ENCODE results near the gene CNTN4.
"Not testable (repeated sequence)": the region's sequence is repeated elsewhere in the genome, so short reads cannot be mapped to it uniquely, and the experiment has no call there.

The CNTN4 gene

DNA sequence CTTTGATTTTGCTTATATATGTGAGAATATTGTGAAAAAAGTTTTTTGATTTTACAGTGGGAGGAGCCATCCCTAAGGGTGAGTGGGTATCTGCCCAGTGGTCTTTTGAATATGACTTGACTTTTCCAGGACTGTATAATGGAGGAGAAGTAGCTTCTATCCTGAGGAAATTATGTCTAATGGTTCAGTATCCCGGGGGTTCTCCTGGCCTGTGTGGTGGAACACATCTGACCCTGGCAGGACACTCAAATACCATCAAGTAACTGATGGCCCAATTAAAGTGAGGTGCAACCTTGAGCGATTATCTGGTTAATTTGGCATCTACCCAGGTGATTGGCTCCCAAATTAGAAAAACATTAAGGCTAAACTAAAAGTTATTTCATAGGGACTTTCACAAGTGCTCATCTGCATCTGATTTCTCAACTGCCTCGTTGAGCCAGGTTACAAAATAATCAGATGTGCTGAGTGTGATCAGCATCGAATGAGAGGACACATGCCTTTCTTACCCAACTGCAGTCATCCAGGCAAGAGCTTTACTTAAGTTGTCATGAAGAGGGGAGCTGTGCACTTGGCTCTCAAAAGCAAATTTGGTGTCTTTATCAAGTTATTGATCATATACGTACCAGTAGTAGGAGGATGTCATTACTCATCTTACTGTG is 810.2 kb downstream of the CNTN4 start:
- TF ChIP-seq, protein P1, sequence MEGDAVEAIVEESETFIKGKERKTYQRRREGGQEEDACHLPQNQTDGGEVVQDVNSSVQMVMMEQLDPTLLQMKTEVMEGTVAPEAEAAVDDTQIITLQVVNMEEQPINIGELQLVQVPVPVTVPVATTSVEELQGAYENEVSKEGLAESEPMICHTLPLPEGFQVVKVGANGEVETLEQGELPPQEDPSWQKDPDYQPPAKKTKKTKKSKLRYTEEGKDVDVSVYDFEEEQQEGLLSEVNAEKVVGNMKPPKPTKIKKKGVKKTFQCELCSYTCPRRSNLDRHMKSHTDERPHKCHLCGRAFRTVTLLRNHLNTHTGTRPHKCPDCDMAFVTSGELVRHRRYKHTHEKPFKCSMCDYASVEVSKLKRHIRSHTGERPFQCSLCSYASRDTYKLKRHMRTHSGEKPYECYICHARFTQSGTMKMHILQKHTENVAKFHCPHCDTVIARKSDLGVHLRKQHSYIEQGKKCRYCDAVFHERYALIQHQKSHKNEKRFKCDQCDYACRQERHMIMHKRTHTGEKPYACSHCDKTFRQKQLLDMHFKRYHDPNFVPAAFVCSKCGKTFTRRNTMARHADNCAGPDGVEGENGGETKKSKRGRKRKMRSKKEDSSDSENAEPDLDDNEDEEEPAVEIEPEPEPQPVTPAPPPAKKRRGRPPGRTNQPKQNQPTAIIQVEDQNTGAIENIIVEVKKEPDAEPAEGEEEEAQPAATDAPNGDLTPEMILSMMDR (IDR thresholded peaks at IDR 0.05; ENCODE audit: low read length), result no peak
- no peak for TF ChIP-seq EZH2 (IDR thresholded peaks at IDR 0.05; ENCODE audit: borderline replicate concordance, low read length)
- Histone ChIP-seq H3K9me2 (ENCODE audit: low read depth, low read length) (no peaks in the 10 kb centered on the region), H3K9ac (ENCODE audit: low read length) (no peak overlapping the region), H3K4me3 (ENCODE audit: low read depth, low read length, poor library complexity, severe bottlenecking) (no peak overlapping the region), H3K79me2 (ENCODE audit: insufficient read depth, low read length) (no peaks in the 10 kb centered on the region), H4K20me1 (ENCODE audit: insufficient read depth, low read length) (no peaks in the 10 kb centered on the region), H3K27me3 (ENCODE audit: insufficient read depth, low read length) (no peaks in the 10 kb centered on the region), H3K27ac (ENCODE audit: low read depth, low read length, poor library complexity, severe bottlenecking) (no peak overlapping the region), H3K9me3 (ENCODE audit: low read length) (no peaks in the 10 kb centered on the region), H2AFZ (ENCODE audit: low read length) (no peak overlapping the region), H3F3A (ENCODE audit: insufficient read depth, low read length) (no peaks in the 10 kb centered on the region), H3K36me3 (ENCODE audit: insufficient read depth, low read length) (no peaks in the 10 kb centered on the region), H3K4me1 (ENCODE audit: insufficient read depth, low read length, severe bottlenecking) (no peaks in the 10 kb centered on the region), H3K4me2 (ENCODE audit: low read length) (no peak overlapping the region)

DNA sequence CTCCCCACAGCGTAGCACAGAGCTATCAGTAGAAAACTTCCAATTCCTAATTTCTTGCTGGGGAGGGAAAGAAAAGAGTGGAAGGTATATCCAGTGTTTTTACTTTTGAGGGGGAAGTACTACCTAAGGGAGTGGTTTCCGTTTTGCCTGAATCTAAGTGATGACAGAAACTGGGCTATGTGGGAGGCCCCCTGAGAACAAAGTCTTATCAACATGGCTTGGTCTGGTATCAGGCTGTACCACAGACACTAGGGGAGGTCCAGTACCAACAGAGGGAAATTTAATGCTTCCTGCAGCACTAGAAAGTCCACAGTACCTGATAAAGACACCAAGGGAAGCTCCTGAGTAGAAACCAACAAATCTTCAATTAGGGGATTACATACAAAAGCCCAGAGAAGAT is 812.3 kb downstream of the CNTN4 start:
- H3K36me3 ChIP-seq (ENCODE audit: insufficient read depth, low read length), result no peaks in the 10 kb centered on the region
- no peak overlapping the region for H2AFZ ChIP-seq (ENCODE audit: low read length)
- no peaks in the 10 kb centered on the region for H3K79me2 ChIP-seq (ENCODE audit: insufficient read depth, low read length)
- H3K9me3 ChIP-seq (ENCODE audit: low read length), result no peaks in the 10 kb centered on the region
- H3K4me1 ChIP-seq (ENCODE audit: insufficient read depth, low read length, severe bottlenecking), result no peaks in the 10 kb centered on the region
- no peaks in the 10 kb centered on the region for H3F3A ChIP-seq (ENCODE audit: insufficient read depth, low read length)
- H3K27me3 ChIP-seq (ENCODE audit: insufficient read depth, low read length), result no peaks in the 10 kb centered on the region
- H3K9ac ChIP-seq (ENCODE audit: low read length), result no peak overlapping the region
- no peak overlapping the region for H3K4me3 ChIP-seq (ENCODE audit: low read depth, low read length, poor library complexity, severe bottlenecking)
- H3K4me2 ChIP-seq (ENCODE audit: low read length), result no peak overlapping the region
- no peaks in the 10 kb centered on the region for H4K20me1 ChIP-seq (ENCODE audit: insufficient read depth, low read length)
- no peak for TF ChIP-seq EZH2 (IDR thresholded peaks at IDR 0.05; ENCODE audit: borderline replicate concordance, low read length)
- TF ChIP-seq, protein P1 (IDR thresholded peaks at IDR 0.05; ENCODE audit: low read length), result no peak
- H3K27ac ChIP-seq (ENCODE audit: low read depth, low read length, poor library complexity, severe bottlenecking), result no peak overlapping the region
- no peaks in the 10 kb centered on the region for H3K9me2 ChIP-seq (ENCODE audit: low read depth, low read length)

DNA sequence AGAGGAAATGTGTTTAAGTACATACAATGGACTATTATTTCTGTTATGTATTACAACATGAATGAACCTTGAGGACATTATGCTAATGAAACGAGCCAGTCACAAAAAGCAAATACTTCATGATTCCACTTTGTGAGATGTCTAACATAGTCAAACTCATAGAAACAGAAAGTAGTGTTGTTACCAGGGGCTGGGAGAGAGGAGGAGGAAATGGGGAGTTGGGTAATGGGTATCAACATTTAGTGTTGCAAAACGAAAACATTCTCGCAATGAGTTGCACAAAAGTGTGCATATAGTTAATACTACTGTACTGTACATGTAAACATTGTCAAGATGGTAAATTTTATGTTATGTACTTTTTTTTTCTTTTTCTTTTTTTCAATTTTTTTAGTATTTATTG is 817.2 kb downstream of the CNTN4 start:
- no peaks in the 10 kb centered on the region for H3K4me1 ChIP-seq (ENCODE audit: insufficient read depth, low read length, severe bottlenecking)
- no peaks in the 10 kb centered on the region for H3K9me2 ChIP-seq (ENCODE audit: low read depth, low read length)
- TF ChIP-seq EZH2 (IDR thresholded peaks at IDR 0.05; ENCODE audit: borderline replicate concordance, low read length), result no peak
- TF ChIP-seq, protein P1 (IDR thresholded peaks at IDR 0.05; ENCODE audit: low read length), result no peak
- H2AFZ ChIP-seq (ENCODE audit: low read length), result no peak overlapping the region
- H3K9ac ChIP-seq (ENCODE audit: low read length), result no peak overlapping the region
- H3K27me3 ChIP-seq (ENCODE audit: insufficient read depth, low read length), result no peaks in the 10 kb centered on the region
- H3K9me3 ChIP-seq (ENCODE audit: low read length), result no peaks in the 10 kb centered on the region
- H3K79me2 ChIP-seq (ENCODE audit: insufficient read depth, low read length), result no peaks in the 10 kb centered on the region
- H3K4me2 ChIP-seq (ENCODE audit: low read length), result no peak overlapping the region
- no peaks in the 10 kb centered on the region for H3K36me3 ChIP-seq (ENCODE audit: insufficient read depth, low read length)
- no peaks in the 10 kb centered on the region for H3F3A ChIP-seq (ENCODE audit: insufficient read depth, low read length)
- H3K27ac ChIP-seq (ENCODE audit: low read depth, low read length, poor library complexity, severe bottlenecking), result no peak overlapping the region
- no peaks in the 10 kb centered on the region for H4K20me1 ChIP-seq (ENCODE audit: insufficient read depth, low read length)
- H3K4me3 ChIP-seq (ENCODE audit: low read depth, low read length, poor library complexity, severe bottlenecking), result no peak overlapping the region

DNA sequence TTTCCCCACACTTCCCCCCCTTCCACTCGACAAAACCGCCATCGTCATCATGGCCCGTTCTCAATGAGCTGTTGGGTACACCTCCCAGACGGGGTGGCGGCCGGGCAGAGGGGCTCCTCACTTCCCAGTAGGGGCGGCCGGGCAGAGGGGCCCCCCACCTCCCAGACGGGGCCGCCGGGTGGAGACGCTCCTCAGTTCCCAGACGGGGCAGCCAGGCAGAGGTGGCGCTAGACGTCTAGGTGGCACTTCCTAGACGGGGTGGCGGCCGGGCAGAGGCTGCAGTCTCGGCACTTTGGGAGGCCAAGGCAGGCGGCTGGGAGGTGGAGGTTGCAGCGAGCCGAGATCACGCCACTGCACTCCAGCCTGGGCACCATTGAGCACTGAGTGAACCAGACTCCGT is 818.0 kb downstream of the CNTN4 start:
- H3K9me2 ChIP-seq (ENCODE audit: low read depth, low read length); H3K4me3 ChIP-seq (ENCODE audit: low read depth, low read length, poor library complexity, severe bottlenecking); H3K9me3 ChIP-seq (ENCODE audit: low read length); H3K4me1 ChIP-seq (ENCODE audit: insufficient read depth, low read length, severe bottlenecking); H3F3A ChIP-seq (ENCODE audit: insufficient read depth, low read length); H2AFZ ChIP-seq (ENCODE audit: low read length); H3K27me3 ChIP-seq (ENCODE audit: insufficient read depth, low read length); H3K4me2 ChIP-seq (ENCODE audit: low read length); H3K36me3 ChIP-seq (ENCODE audit: insufficient read depth, low read length); H3K27ac ChIP-seq (ENCODE audit: low read depth, low read length, poor library complexity, severe bottlenecking); H3K9ac ChIP-seq (ENCODE audit: low read length); H3K79me2 ChIP-seq (ENCODE audit: insufficient read depth, low read length); H4K20me1 ChIP-seq (ENCODE audit: insufficient read depth, low read length): not testable (repeated sequence)
